ENCODE data around the gene FBXO30.

DNA sequence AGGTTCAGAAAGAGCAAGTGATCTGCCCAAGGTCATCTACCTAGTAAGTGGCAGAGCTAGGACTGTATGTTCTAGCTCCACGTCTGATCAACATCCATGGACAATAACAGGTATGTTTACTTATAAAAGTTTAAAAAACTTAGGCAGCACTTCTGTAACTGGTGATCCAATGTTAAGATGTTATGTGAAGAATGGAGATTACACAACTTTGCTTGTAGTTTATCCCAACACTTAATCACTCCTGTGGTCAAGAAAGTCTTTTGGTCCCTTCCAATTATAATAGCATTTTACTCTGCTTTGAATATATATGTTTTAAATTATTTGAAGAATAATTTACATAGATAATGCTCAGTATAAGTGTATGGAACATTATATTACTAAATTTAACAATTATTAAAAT is 4.8 kb downstream of the FBXO30 start:
- TF ChIP-seq, protein P1, sequence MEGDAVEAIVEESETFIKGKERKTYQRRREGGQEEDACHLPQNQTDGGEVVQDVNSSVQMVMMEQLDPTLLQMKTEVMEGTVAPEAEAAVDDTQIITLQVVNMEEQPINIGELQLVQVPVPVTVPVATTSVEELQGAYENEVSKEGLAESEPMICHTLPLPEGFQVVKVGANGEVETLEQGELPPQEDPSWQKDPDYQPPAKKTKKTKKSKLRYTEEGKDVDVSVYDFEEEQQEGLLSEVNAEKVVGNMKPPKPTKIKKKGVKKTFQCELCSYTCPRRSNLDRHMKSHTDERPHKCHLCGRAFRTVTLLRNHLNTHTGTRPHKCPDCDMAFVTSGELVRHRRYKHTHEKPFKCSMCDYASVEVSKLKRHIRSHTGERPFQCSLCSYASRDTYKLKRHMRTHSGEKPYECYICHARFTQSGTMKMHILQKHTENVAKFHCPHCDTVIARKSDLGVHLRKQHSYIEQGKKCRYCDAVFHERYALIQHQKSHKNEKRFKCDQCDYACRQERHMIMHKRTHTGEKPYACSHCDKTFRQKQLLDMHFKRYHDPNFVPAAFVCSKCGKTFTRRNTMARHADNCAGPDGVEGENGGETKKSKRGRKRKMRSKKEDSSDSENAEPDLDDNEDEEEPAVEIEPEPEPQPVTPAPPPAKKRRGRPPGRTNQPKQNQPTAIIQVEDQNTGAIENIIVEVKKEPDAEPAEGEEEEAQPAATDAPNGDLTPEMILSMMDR (IDR thresholded peaks at IDR 0.05 in 8 of 11, conservative IDR thresholded peaks at IDR 0.05 in 3 of 11) = no peak
- no peak for TF ChIP-seq POLR2A (IDR thresholded peaks at IDR 0.05)

Data from spleen (tissue), 7 donors.